Hepatocyte (in vitro differentiated cells): Measurements from ENCODE around the gene MEIS2. TPM values are rescaled to one million over a fixed set of nuclear protein-coding genes. Genes with fewer than 3 reads are reported as not detected.
A peak's percentile ranks its signal among the peaks of the same experiment; 100 is the strongest.

Experiments
- DNase-seq: peaks from one replicate; pipeline ENCODE4 v3.0.0-alpha.2; 2016; ENCODE audit warnings: low spot score
- H2AFZ ChIP-seq: fragments of 200-600 bp; sonication (generic); 2 replicates; pipeline ENCODE4 v1.6.0; 2016; ENCODE audit warnings: antibody characterized with exemption, mild to moderate bottlenecking
- H3K27ac ChIP-seq: fragments of 200-600 bp; sonication (generic); 2 replicates; pipeline ENCODE4 v1.5.1; 2016; ENCODE audit warnings: mild to moderate bottlenecking
- H3K27me3 ChIP-seq: fragments of 200-600 bp; sonication (generic); 2 replicates; pipeline ENCODE4 v1.6.1; 2016
- H3K36me3 ChIP-seq: fragments of 200-600 bp; sonication (generic); replicated peaks from 2 replicates; pipeline ENCODE4 v1.5.1; 2016; ENCODE audit warnings: low read depth; ENCODE audit not compliant: insufficient read depth
- H3K4me1 ChIP-seq: fragments of 200-600 bp; sonication (generic); 2 replicates; pipeline ENCODE4 v1.5.1; 2016; ENCODE audit warnings: mild to moderate bottlenecking, moderate library complexity; ENCODE audit not compliant: insufficient read depth
- H3K4me2 ChIP-seq: fragments of 200-600 bp; sonication (generic); 2 replicates; pipeline ENCODE4 v1.6.0; 2016
- H3K4me3 ChIP-seq: fragments of 200-600 bp; sonication (generic); 2 replicates; pipeline ENCODE4 v1.5.1; 2016; ENCODE audit warnings: mild to moderate bottlenecking
- H3K79me2 ChIP-seq: fragments of 200-600 bp; sonication (generic); 2 replicates; pipeline ENCODE4 v1.6.0; 2017; ENCODE audit warnings: mild to moderate bottlenecking
- H3K9me2 ChIP-seq: fragments of 200-600 bp; sonication (generic); replicated peaks from 2 replicates; pipeline ENCODE4 v1.6.0; 2017; ENCODE audit warnings: mild to moderate bottlenecking; ENCODE audit not compliant: insufficient read depth
- H3K9me3 ChIP-seq: fragments of 200-600 bp; sonication (generic); 2 replicates; pipeline ENCODE4 v1.5.1; 2016; ENCODE audit warnings: low read depth, mild to moderate bottlenecking
- H4K20me1 ChIP-seq: fragments of 200-600 bp; sonication (generic); 2 replicates; pipeline ENCODE4 v1.6.0; 2016; ENCODE audit warnings: mild to moderate bottlenecking; ENCODE audit not compliant: insufficient read depth, poor library complexity, severe bottlenecking
- EZH2 ChIP-seq: fragments of 200-600 bp; sonication (generic); IDR thresholded peaks from 2 replicates; pipeline ENCODE4 v1.6.1; 2016; ENCODE audit warnings: antibody characterized with exemption, mild to moderate bottlenecking, borderline replicate concordance
- EZH2phosphoT487 ChIP-seq: fragments of 200-600 bp; sonication (generic); IDR thresholded peaks from one replicate; pipeline ENCODE4 v1.6.1; 2018; ENCODE audit warnings: antibody characterized with exemption, mild to moderate bottlenecking, low read depth, moderate library complexity; ENCODE audit not compliant: unreplicated experiment, severe bottlenecking
- WGBS: methylation state at CpG from one replicate; pipeline ENCODE4 v1.1.6; 2016; ENCODE audit warnings: low lambda C conversion rate; ENCODE audit errors: missing lambda C conversion rate; 5-methylcytosine and 5-hydroxymethylcytosine counted together
- polyA plus RNA-seq: library from polyadenylated mRNA; unstranded; fragments of >200 nt; fragmentation: Nextera tagmentation; extraction: Ambion mirVana; gene quantifications from 2 replicates; pipeline ENCODE4 v1.2.1, GENCODE V29; 2016
- total RNA-seq: library from RNA; depleted of rRNA; stranded (reverse); fragments of >200 nt; gene quantifications from 2 replicates; pipeline ENCODE4 v1.2.3, GENCODE V29; 2014
- TF ChIP-seq, protein P1 (sequence below): fragments of 200-600 bp; sonication (generic); IDR thresholded peaks from 2 replicates; pipeline ENCODE4 v1.5.1; 2016; ENCODE audit warnings: antibody characterized with exemption, mild to moderate bottlenecking; ENCODE audit not compliant: poor library complexity

MEIS2 gene
- total and polyA plus RNA-seq, 2 experiments from 2014 or later: 20.6 to 33.5 TPM

DNA sequence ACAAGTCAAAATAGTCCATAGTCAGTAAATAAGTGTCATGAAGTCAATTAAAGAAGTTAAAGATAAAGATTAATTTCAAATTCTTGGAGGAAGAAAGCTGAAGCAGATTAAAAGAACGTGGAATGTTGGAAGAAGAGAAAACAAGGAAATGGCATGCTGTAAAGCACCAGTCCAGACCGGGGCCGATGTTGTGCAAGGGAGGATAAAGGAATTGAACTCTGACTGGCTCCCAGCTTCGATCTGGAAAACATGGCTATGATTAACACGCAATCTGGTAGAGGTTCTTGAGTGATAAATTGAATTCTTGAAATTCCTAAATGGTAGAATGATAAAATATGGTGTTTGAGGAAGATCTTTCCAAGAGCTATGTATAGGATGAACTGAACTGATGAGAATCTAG, 194.4 kb downstream of the MEIS2 start:
- Histone ChIP-seq H3K4me2 (no peak overlapping the region), H3K4me3 (no peak overlapping the region), H2AFZ (no peak overlapping the region), H3K9me3 (no peaks in the 10 kb centered on the region), H3K4me1 (peaks cover 7% of the 10 kb centered on the region), H4K20me1 (no peaks in the 10 kb centered on the region), H3K27ac (no peak overlapping the region), H3K27me3 (no peaks in the 10 kb centered on the region), H3K9me2 (no peaks in the 10 kb centered on the region), H3K79me2 (peaks cover 3% of the 10 kb centered on the region), H3K36me3 (no peaks in the 10 kb centered on the region)
- 49% methylated on average over 5 of the region's 5 CpGs for WGBS
- peak; percentile 31 for DNase-seq
- TF ChIP-seq EZH2phosphoT487 (no peak), EZH2 (no peak)
- TF ChIP-seq, protein P1, sequence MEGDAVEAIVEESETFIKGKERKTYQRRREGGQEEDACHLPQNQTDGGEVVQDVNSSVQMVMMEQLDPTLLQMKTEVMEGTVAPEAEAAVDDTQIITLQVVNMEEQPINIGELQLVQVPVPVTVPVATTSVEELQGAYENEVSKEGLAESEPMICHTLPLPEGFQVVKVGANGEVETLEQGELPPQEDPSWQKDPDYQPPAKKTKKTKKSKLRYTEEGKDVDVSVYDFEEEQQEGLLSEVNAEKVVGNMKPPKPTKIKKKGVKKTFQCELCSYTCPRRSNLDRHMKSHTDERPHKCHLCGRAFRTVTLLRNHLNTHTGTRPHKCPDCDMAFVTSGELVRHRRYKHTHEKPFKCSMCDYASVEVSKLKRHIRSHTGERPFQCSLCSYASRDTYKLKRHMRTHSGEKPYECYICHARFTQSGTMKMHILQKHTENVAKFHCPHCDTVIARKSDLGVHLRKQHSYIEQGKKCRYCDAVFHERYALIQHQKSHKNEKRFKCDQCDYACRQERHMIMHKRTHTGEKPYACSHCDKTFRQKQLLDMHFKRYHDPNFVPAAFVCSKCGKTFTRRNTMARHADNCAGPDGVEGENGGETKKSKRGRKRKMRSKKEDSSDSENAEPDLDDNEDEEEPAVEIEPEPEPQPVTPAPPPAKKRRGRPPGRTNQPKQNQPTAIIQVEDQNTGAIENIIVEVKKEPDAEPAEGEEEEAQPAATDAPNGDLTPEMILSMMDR: no peak

DNA sequence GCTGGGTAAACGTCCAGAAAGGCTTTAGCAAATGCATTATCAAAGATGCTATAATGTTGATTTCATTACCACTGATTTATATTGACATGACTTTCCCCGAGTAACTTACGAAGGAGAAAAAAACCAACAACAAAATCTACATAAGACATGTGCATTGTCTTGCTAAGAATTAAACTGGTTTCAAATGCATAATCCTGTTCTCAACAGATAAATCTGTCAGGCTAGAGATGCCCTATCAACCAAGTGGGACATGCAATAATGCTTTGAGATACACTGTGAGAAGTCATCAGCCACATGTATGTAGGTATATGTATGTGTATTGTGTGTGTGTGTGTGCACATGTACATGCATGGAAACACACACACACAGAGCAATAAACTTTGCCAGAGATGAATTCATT, 195.6 kb downstream of the MEIS2 start:
- Histone ChIP-seq H3K9me2 (no peaks in the 10 kb centered on the region), H3K9me3 (no peaks in the 10 kb centered on the region), H3K4me3 (no peak overlapping the region), H3K4me2 (no peak overlapping the region), H4K20me1 (no peaks in the 10 kb centered on the region), H2AFZ (no peak overlapping the region), H3K79me2 (peaks cover 3% of the 10 kb centered on the region), H3K27me3 (no peaks in the 10 kb centered on the region), H3K4me1 (peaks cover 7% of the 10 kb centered on the region), H3K36me3 (no peaks in the 10 kb centered on the region), H3K27ac (no peak overlapping the region)
- TF ChIP-seq, protein P1: no peak
- TF ChIP-seq EZH2phosphoT487: no peak
- no peak for TF ChIP-seq EZH2
- DNase-seq: no peak
- 44% methylated on average over 3 of the region's 3 CpGs for WGBS

DNA sequence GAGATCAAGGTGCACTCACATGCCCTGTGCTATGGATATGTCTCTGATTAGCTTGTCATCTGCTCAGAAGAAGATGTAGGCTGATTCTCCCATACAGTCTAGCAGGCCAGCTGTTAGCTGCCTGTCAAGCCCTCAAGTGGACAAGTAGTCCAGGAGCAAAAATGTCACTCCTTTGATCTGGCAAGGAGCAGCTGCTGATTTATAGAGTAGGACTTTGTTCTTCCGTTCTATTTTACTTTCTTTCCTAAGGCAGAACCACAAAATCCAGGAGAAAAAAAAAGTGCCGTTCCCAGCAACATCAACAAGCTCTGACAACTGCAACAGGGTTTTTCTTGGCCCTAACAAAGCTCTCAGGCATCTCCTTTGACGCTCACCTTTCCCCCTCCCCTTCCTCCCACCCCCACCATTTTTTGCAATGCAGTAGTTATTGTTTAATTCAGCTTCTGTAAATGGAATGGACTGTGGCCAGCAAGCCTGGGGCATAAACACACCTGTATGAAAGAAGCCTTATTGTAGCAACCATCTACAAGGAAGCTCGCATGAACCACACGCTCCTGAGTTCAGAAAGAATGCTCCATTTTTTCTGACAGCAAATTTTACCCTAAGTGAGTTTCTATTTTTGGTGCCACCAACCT, 196.3 kb downstream of the MEIS2 start:
- Histone ChIP-seq H3K4me1 (peaks cover 7% of the 10 kb centered on the region), H3K79me2 (peaks cover 3% of the 10 kb centered on the region), H3K27me3 (no peaks in the 10 kb centered on the region), H3K4me3 (no peak overlapping the region), H3K4me2 (no peak overlapping the region), H3K27ac (no peak overlapping the region), H3K36me3 (no peaks in the 10 kb centered on the region), H3K9me3 (no peaks in the 10 kb centered on the region), H3K9me2 (no peaks in the 10 kb centered on the region), H2AFZ (no peak overlapping the region), H4K20me1 (no peaks in the 10 kb centered on the region)
- no peak for TF ChIP-seq EZH2
- no peak for TF ChIP-seq EZH2phosphoT487
- TF ChIP-seq, protein P1: no peak
- DNase-seq: no peak
- 40% methylated on average over 5 of the region's 5 CpGs for WGBS
